H9 (cell line): ENCODE data around the gene MAP2. TPM values are rescaled to one million over a fixed set of nuclear protein-coding genes. Genes with fewer than 3 reads are reported as not detected.

Experiments used
- DNase-seq: peaks from one replicate; pipeline ENCODE4 v3.0.0-alpha.2; 2017
- H2AFZ ChIP-seq: one replicate; pipeline ENCODE4 v1.6.1; 2013; ENCODE audit warnings: mild to moderate bottlenecking, low read length, control low read depth, moderate library complexity
- H2AK5ac ChIP-seq: 2 replicates; pipeline ENCODE4 v1.6.1; 2013; ENCODE audit warnings: low read length, control low read depth, mixed read lengths; ENCODE audit not compliant: insufficient read length
- H2BK120ac ChIP-seq: one replicate; pipeline ENCODE4 v1.6.1; 2013; ENCODE audit warnings: low read depth, mild to moderate bottlenecking, low read length, control low read depth, inconsistent platforms; ENCODE audit not compliant: poor library complexity, severe bottlenecking
- H2BK12ac ChIP-seq: 2 replicates; pipeline ENCODE4 v1.6.1; 2013; ENCODE audit warnings: low read length, control low read depth, mixed read lengths, low read depth; ENCODE audit not compliant: insufficient read length
- H2BK15ac ChIP-seq: 2 replicates; pipeline ENCODE4 v1.6.1; 2013; ENCODE audit warnings: low read depth, low read length, control low read depth
- H2BK20ac ChIP-seq: one replicate; pipeline ENCODE4 v1.6.1; 2013; ENCODE audit warnings: low read depth, mild to moderate bottlenecking, low read length, control low read depth, inconsistent platforms; ENCODE audit not compliant: poor library complexity, severe bottlenecking
- H2BK5ac ChIP-seq: 2 replicates; pipeline ENCODE4 v1.6.1; 2013; ENCODE audit warnings: low read length, control low read depth, mixed read lengths; ENCODE audit not compliant: insufficient read length
- H3K14ac ChIP-seq: 2 replicates; pipeline ENCODE4 v1.6.1; 2013; ENCODE audit warnings: low read length, control low read depth; ENCODE audit not compliant: insufficient read depth
- H3K18ac ChIP-seq: 2 replicates; pipeline ENCODE4 v1.6.1; 2013; ENCODE audit warnings: low read depth, mild to moderate bottlenecking, mixed read lengths, low read length, control low read depth; ENCODE audit not compliant: insufficient read length
- H3K23ac ChIP-seq: 2 replicates; pipeline ENCODE4 v1.6.1; 2013; ENCODE audit warnings: low read length, control low read depth, mixed read lengths, low read depth; ENCODE audit not compliant: insufficient read length
- H3K23me2 ChIP-seq: 2 replicates; pipeline ENCODE4 v1.6.1; 2013; ENCODE audit warnings: low read depth, mild to moderate bottlenecking, mixed read lengths, low read length, control low read depth; ENCODE audit not compliant: insufficient read length, poor library complexity, severe bottlenecking
- H3K27ac ChIP-seq: 2 replicates; pipeline ENCODE4 v1.5.1; 2013; ENCODE audit warnings: low read length, control low read depth, mixed read lengths, low read depth; ENCODE audit not compliant: insufficient read length
- H3K27me3 ChIP-seq: 2 replicates; pipeline ENCODE4 v1.6.1; 2013; ENCODE audit warnings: low read length, control low read depth, inconsistent platforms; ENCODE audit not compliant: insufficient read depth
- H3K4ac ChIP-seq: 2 replicates; pipeline ENCODE4 v1.6.1; 2013; ENCODE audit warnings: low read depth, mild to moderate bottlenecking, control low read depth, inconsistent platforms, low read length, moderate library complexity
- H3K4me1 ChIP-seq: 2 replicates; pipeline ENCODE4 v1.6.1; 2013; ENCODE audit warnings: low read length, control low read depth, inconsistent platforms; ENCODE audit not compliant: insufficient read depth
- H3K4me2 ChIP-seq: 2 replicates; pipeline ENCODE4 v1.6.1; 2013; ENCODE audit warnings: low read length, control low read depth, mixed read lengths; ENCODE audit not compliant: insufficient read length, insufficient read depth
- H3K56ac ChIP-seq: 2 replicates; pipeline ENCODE4 v1.6.1; 2013; ENCODE audit warnings: low read depth, mild to moderate bottlenecking, mixed read lengths, low read length, control low read depth; ENCODE audit not compliant: insufficient read length
- H3K79me1 ChIP-seq: 2 replicates; pipeline ENCODE4 v1.6.1; 2013; ENCODE audit warnings: low read depth, mild to moderate bottlenecking, moderate library complexity, low read length, control low read depth, inconsistent platforms; ENCODE audit not compliant: insufficient read depth, poor library complexity, severe bottlenecking
- H3K79me2 ChIP-seq: 2 replicates; pipeline ENCODE4 v1.6.1; 2013; ENCODE audit warnings: low read length, control low read depth, inconsistent platforms; ENCODE audit not compliant: insufficient read depth
- H3K9ac ChIP-seq: 2 replicates; pipeline ENCODE4 v1.6.1; 2013; ENCODE audit warnings: low read length, control low read depth, mixed read lengths; ENCODE audit not compliant: insufficient read length; ENCODE audit errors: extremely low read depth
- H3K9me3 ChIP-seq: one replicate; pipeline ENCODE4 v1.6.1; 2013; ENCODE audit warnings: low read depth, low read length, inconsistent platforms; ENCODE audit not compliant: control insufficient read depth
- H3T11ph ChIP-seq: one replicate; pipeline ENCODE4 v1.6.1; 2013; ENCODE audit warnings: mild to moderate bottlenecking, low read length, control low read depth, inconsistent platforms
- H4K20me1 ChIP-seq: one replicate; pipeline ENCODE4 v1.6.1; 2013; ENCODE audit not compliant: control insufficient read depth, insufficient read length, insufficient read depth
- H4K5ac ChIP-seq: 2 replicates; pipeline ENCODE4 v1.6.1; 2013; ENCODE audit warnings: low read depth, mild to moderate bottlenecking, mixed read lengths, low read length, control low read depth; ENCODE audit not compliant: insufficient read length
- H4K8ac ChIP-seq: replicated peaks from 2 replicates; pipeline ENCODE4 v1.6.1; 2013; ENCODE audit warnings: low read length, control low read depth, mixed read lengths, low read depth; ENCODE audit not compliant: insufficient read length
- H4K91ac ChIP-seq: 2 replicates; pipeline ENCODE4 v1.6.1; 2013; ENCODE audit warnings: low read depth, mild to moderate bottlenecking, moderate library complexity, mixed read lengths, low read length, control low read depth; ENCODE audit not compliant: insufficient read length
- H3K27ac Mint-ChIP-seq, 3 experiments: 2 replicates in 2 of 3; 3 replicates in 1 of 3; pipeline ENCODE4 v1.8.0; 2020 to 2021; ENCODE audit warnings: mixed read lengths in 3 of 3, mild to moderate bottlenecking in 1 of 3, moderate library complexity in 1 of 3
- H3K27me3 Mint-ChIP-seq: 2 replicates; pipeline ENCODE4 v1.8.0; 2021; ENCODE audit warnings: low read depth, mild to moderate bottlenecking, moderate library complexity, mixed read lengths
- H3K36me3 Mint-ChIP-seq, 3 experiments: 2 replicates in 2 of 3; 3 replicates in 1 of 3; pipeline ENCODE4 v1.8.0; 2020 to 2021; ENCODE audit warnings: low read depth in 3 of 3, mixed read lengths in 3 of 3; ENCODE audit not compliant: insufficient read depth in 1 of 3
- H3K4me1 Mint-ChIP-seq, 2 experiments: 2 replicates each; pipeline ENCODE4 v1.8.0; 2020; ENCODE audit warnings: mixed read lengths in 2 of 2
- H3K4me3 Mint-ChIP-seq, 2 experiments: 2 replicates in 1 of 2; 3 replicates in 1 of 2; pipeline ENCODE4 v1.8.0; 2020 to 2021; ENCODE audit warnings: mild to moderate bottlenecking in 2 of 2, mixed read lengths in 2 of 2, moderate library complexity in 1 of 2
- H3K9me3 Mint-ChIP-seq, 2 experiments: 2 replicates in 1 of 2; 3 replicates in 1 of 2; pipeline ENCODE4 v1.8.0; 2020; ENCODE audit warnings: mild to moderate bottlenecking in 2 of 2, mixed read lengths in 2 of 2, moderate library complexity in 1 of 2
- WGBS: extraction: QIAGEN DNeasy Blood & Tissue Kit; methylation state at CpG from one replicate; pipeline ENCODE4 v1.1.7; 2013; ENCODE audit warnings: missing lambda C conversion rate, low lambda C conversion rate, mixed read lengths; ENCODE audit not compliant: insufficient read length; ENCODE audit errors: extremely low coverage; 5-methylcytosine and 5-hydroxymethylcytosine counted together
- total RNA-seq: library from RNA; stranded (reverse); gene quantifications from 2 replicates; pipeline ENCODE4 v1.2.1, GENCODE V29; 2021
- TF ChIP-seq, protein P1 (sequence below): fragments of 200-600 bp; sonication (generic); conservative IDR thresholded peaks from 3 replicates; pipeline ENCODE4 v1.8.0; 2021; ENCODE audit warnings: antibody characterized with exemption, mild to moderate bottlenecking

The MAP2 gene
- total RNA-seq, 1 experiment from 2014 or later, result 0.87 TPM

DNA sequence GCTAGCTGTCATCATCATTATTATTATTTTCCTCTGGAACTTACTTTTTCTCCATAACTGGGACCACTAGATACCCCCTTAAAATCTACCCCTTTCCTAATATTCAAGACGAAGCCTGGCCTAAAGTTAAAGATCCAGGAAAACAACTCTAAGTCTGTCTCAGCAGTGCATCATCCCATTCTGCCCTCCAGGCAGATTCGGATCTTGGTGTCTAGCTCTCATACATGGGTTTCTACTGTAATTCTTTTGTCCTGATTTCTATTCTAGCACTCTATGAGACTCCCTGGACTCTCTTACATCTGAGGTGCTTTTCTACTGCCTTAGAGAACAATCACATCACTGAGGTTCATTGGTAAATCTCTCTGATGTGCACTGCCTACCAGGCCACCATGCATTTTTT is 35.5 kb downstream of the MAP2 start:
- Mint-ChIP-seq H3K36me3 (peaks cover 0 to 4% (median 3%) of the 10 kb centered on the region in 3 experiments; a peak in 4 of 7 replicates), H3K4me3 (no peak overlapping the region), H3K9me3 (peaks cover 0 to 2% of the 10 kb centered on the region in 2 experiments; a peak in 2 of 5 replicates), H3K4me1 (peaks cover 19 to 31% of the 10 kb centered on the region in 2 experiments), H3K27ac (peak overlapping the region in 1 of 3 experiments; percentile 2; a peak in 1 of 7 replicates), H3K27me3 (peaks cover 2% of the 10 kb centered on the region; the same call in 1 of the 2 replicates)
- Histone ChIP-seq H3K4ac (no peak overlapping the region), H2BK120ac (no peak overlapping the region), H3K4me1 (no peaks in the 10 kb centered on the region; the same call in 1 of the 2 replicates), H4K20me1 (no peaks in the 10 kb centered on the region), H3K9me3 (no peaks in the 10 kb centered on the region), H3K18ac (no peak overlapping the region), H4K91ac (no peak overlapping the region), H3K27me3 (no peaks in the 10 kb centered on the region), H4K5ac (no peak overlapping the region), H2BK20ac (no peak overlapping the region), H3K9ac (no peak overlapping the region), H3K79me1 (no peaks in the 10 kb centered on the region), H3K23ac (no peak overlapping the region), H2BK5ac (no peak overlapping the region), H2AK5ac (no peak overlapping the region), H3T11ph (no peak overlapping the region), H2BK12ac (no peak overlapping the region), H3K4me2 (no peak overlapping the region), H2BK15ac (peak overlapping the region; percentile 52; the same call in 1 of the 2 replicates), H3K27ac (no peak overlapping the region), H3K14ac (no peak overlapping the region), H4K8ac (no peak overlapping the region), H2AFZ (no peak overlapping the region), H3K56ac (no peak overlapping the region), H3K23me2 (no peaks in the 10 kb centered on the region), H3K79me2 (no peaks in the 10 kb centered on the region)
- TF ChIP-seq, protein P1, sequence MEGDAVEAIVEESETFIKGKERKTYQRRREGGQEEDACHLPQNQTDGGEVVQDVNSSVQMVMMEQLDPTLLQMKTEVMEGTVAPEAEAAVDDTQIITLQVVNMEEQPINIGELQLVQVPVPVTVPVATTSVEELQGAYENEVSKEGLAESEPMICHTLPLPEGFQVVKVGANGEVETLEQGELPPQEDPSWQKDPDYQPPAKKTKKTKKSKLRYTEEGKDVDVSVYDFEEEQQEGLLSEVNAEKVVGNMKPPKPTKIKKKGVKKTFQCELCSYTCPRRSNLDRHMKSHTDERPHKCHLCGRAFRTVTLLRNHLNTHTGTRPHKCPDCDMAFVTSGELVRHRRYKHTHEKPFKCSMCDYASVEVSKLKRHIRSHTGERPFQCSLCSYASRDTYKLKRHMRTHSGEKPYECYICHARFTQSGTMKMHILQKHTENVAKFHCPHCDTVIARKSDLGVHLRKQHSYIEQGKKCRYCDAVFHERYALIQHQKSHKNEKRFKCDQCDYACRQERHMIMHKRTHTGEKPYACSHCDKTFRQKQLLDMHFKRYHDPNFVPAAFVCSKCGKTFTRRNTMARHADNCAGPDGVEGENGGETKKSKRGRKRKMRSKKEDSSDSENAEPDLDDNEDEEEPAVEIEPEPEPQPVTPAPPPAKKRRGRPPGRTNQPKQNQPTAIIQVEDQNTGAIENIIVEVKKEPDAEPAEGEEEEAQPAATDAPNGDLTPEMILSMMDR, result no peak
- DNase-seq, result no peak
- no CpG with 5 or more reads among the region's 2 CpGs for WGBS
